ENCODE data around the gene RUNX3. TPM values are rescaled to one million over a fixed set of nuclear protein-coding genes. Genes with fewer than 3 reads are reported as not detected.

RUNX3 gene
- total RNA-seq, 1 experiment from 2014 or later, result 22.6 TPM

DNA sequence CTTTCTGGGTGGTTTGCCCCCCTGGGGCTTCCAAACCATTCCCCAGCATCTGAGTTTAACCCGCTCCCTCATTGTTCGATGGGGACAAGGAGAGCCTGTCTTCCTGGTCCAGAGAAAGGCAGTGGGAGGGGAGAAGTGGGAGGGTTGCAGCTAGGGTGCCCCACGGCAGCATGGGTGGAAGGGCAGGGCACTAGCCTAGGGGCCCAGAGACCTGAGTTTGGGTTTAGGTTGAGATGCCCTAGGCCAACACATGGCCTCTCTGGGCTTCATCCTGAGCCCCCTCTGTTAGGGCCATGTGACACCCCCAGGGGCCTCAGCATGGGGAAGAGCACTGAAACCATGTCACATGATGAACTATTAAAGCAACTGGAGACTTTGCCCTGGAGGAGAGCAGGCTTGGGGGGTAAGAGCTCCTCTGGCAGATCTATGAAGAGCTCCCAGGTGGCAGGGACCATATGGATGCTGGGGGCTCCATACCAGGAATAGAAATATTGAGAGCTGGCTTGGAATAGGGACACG lies 9.7 kb upstream of the RUNX3 start:
- Histone ChIP-seq H3K79me2 (ENCODE audit: insufficient read depth, low read length) (no peaks in the 10 kb centered on the region), H3K4me3 (replicated peaks in 1 of 2; ENCODE audit: low read depth in 1 of 2, low read length in 2 of 2) (no peak overlapping the region), H3K9me2 (ENCODE audit: insufficient read depth) (no peaks in the 10 kb centered on the region), H3K9me3 (ENCODE audit: control insufficient read depth in 1 of 2, insufficient read depth in 1 of 2, low read depth in 1 of 2, low read length in 2 of 2) (no peaks in the 10 kb centered on the region), H3K36me3 (ENCODE audit: control insufficient read depth in 1 of 2, insufficient read depth in 2 of 2, low read length in 2 of 2) (no peaks in the 10 kb centered on the region), H2AFZ (ENCODE audit: low read depth, low read length, poor library complexity, severe bottlenecking) (no peak overlapping the region), H4K20me1 (ENCODE audit: insufficient read depth) (no peaks in the 10 kb centered on the region), H3K27me3 (ENCODE audit: insufficient read depth, low read length) (no peaks in the 10 kb centered on the region), H3K4me2 (ENCODE audit: low read length) (no peak overlapping the region), H3K27ac (ENCODE audit: low read depth, low read length) (no peak overlapping the region), H3K4me1 (ENCODE audit: control insufficient read depth in 1 of 2, insufficient read depth in 2 of 2, low read length in 2 of 2) (no peaks in the 10 kb centered on the region), H3K9ac (ENCODE audit: low read length) (no peak overlapping the region)
- TF ChIP-seq SP1 (IDR thresholded peaks at IDR 0.05; ENCODE audit: low read depth) (no peak), FOSL1 (IDR thresholded peaks at IDR 0.05; ENCODE audit: low read depth) (no peak), ELF1 (IDR thresholded peaks at IDR 0.05; ENCODE audit: borderline replicate concordance, low read depth) (no peak), POLR2AphosphoS5 (IDR thresholded peaks at IDR 0.05; ENCODE audit: low read depth, low read length) (no peak), RAD21 (IDR thresholded peaks at IDR 0.05; ENCODE audit: low read depth) (no peak), EGR1 (IDR thresholded peaks at IDR 0.05; ENCODE audit: low read depth) (no peak), ZFX (IDR thresholded peaks at IDR 0.05) (no peak), TCF7L2 (IDR thresholded peaks at IDR 0.05; ENCODE audit: borderline replicate concordance, extremely low read depth, insufficient read depth, insufficient read length) (no peak), POLR2A (IDR thresholded peaks at IDR 0.05; ENCODE audit: borderline replicate concordance, extremely low read depth, insufficient read depth, insufficient read length) (no peak), JUND (IDR thresholded peaks at IDR 0.05) (no peak), ZNF274 (IDR thresholded peaks at IDR 0.05; ENCODE audit: low read depth, low read length) (no peak), CEBPB (IDR thresholded peaks at IDR 0.05; ENCODE audit: low read depth) (no peak)
- TF ChIP-seq, protein P1, sequence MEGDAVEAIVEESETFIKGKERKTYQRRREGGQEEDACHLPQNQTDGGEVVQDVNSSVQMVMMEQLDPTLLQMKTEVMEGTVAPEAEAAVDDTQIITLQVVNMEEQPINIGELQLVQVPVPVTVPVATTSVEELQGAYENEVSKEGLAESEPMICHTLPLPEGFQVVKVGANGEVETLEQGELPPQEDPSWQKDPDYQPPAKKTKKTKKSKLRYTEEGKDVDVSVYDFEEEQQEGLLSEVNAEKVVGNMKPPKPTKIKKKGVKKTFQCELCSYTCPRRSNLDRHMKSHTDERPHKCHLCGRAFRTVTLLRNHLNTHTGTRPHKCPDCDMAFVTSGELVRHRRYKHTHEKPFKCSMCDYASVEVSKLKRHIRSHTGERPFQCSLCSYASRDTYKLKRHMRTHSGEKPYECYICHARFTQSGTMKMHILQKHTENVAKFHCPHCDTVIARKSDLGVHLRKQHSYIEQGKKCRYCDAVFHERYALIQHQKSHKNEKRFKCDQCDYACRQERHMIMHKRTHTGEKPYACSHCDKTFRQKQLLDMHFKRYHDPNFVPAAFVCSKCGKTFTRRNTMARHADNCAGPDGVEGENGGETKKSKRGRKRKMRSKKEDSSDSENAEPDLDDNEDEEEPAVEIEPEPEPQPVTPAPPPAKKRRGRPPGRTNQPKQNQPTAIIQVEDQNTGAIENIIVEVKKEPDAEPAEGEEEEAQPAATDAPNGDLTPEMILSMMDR (IDR thresholded peaks at IDR 0.05 in 2 of 3, conservative IDR thresholded peaks at IDR 0.05 in 1 of 3; ENCODE audit: borderline replicate concordance in 1 of 3, insufficient read depth in 1 of 3, low read depth in 2 of 3, low read length in 2 of 3), result no peak
- TF ChIP-seq, protein P2, sequence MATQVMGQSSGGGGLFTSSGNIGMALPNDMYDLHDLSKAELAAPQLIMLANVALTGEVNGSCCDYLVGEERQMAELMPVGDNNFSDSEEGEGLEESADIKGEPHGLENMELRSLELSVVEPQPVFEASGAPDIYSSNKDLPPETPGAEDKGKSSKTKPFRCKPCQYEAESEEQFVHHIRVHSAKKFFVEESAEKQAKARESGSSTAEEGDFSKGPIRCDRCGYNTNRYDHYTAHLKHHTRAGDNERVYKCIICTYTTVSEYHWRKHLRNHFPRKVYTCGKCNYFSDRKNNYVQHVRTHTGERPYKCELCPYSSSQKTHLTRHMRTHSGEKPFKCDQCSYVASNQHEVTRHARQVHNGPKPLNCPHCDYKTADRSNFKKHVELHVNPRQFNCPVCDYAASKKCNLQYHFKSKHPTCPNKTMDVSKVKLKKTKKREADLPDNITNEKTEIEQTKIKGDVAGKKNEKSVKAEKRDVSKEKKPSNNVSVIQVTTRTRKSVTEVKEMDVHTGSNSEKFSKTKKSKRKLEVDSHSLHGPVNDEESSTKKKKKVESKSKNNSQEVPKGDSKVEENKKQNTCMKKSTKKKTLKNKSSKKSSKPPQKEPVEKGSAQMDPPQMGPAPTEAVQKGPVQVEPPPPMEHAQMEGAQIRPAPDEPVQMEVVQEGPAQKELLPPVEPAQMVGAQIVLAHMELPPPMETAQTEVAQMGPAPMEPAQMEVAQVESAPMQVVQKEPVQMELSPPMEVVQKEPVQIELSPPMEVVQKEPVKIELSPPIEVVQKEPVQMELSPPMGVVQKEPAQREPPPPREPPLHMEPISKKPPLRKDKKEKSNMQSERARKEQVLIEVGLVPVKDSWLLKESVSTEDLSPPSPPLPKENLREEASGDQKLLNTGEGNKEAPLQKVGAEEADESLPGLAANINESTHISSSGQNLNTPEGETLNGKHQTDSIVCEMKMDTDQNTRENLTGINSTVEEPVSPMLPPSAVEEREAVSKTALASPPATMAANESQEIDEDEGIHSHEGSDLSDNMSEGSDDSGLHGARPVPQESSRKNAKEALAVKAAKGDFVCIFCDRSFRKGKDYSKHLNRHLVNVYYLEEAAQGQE (IDR thresholded peaks at IDR 0.05; ENCODE audit: low read depth), result no peak
- BruUV-seq (replicated peaks), result no TSS peak
- ChIA-PET POLR2A (interaction anchor here (1.3 kb wide), 1 partner anchor 9 kb away, joined by 3 read pairs; no protein-coding TSS in a partner anchor), CTCF (interaction anchor here (1.0 kb wide), 1 partner anchor 10 kb away, joined by 4 read pairs; the partner anchor contains the start of gene RUNX3), RAD21 (ENCODE audit: low non-redundant PET in 1 of 2, low total read pairs in 2 of 2, uncharacterized antibody in 2 of 2, unreplicated experiment in 2 of 2) (no interaction called here)
- intact Hi-C loops (cut with micrococcal nuclease), result no loop called here
- no peak for ATAC-seq
- DNase-seq (ENCODE audit: low read depth, low spot score), result no peak
